ENCODE results near the gene HIBCH.
"Not testable (repeated sequence)": the region's sequence is repeated elsewhere in the genome, so short reads cannot be mapped to it uniquely, and the experiment has no call there.

Gene HIBCH

GRCh38 chr2:190304404-190304803, 15.2 kb downstream of the HIBCH start:
- no peak for DNase-seq (ENCODE audit: low spot score)

- no peak for DNase-seq (ENCODE audit: low spot score)
Measured at GRCh38 chr2:190303647-190304046, 16.0 kb downstream of the HIBCH start.

DNA sequence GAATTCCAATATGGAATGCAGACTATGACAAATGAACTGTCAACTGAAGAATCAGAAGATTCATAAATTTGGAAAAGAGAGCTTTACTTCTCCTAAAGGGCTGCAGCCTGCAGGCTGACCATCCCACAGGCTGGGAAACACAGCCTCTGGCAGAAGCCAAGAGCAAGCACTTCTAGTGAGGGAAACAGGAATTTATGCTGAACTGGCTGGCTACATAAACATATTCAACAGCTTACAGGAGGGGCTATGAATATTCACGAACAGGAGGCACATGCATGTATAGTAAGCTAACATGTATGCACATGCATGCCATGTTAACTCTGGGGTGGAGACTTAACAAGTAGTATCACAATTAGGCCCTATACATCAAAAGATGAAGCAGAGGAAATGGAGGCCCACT, 17.6 kb downstream of the HIBCH start:
- DNase-seq (ENCODE audit: low spot score), result no peak

- DNase-seq (ENCODE audit: low spot score), result no peak
Measured at GRCh38 chr2:190301032-190301431, 18.6 kb downstream of the HIBCH start.

- DNase-seq (ENCODE audit: low spot score), result not testable (repeated sequence)
Measured at GRCh38 chr2:190297880-190298279, 21.7 kb downstream of the HIBCH start.

- DNase-seq (ENCODE audit: low spot score), result peak; percentile 27
Measured at GRCh38 chr2:190283783-190284182, 35.8 kb downstream of the HIBCH start.

DNA sequence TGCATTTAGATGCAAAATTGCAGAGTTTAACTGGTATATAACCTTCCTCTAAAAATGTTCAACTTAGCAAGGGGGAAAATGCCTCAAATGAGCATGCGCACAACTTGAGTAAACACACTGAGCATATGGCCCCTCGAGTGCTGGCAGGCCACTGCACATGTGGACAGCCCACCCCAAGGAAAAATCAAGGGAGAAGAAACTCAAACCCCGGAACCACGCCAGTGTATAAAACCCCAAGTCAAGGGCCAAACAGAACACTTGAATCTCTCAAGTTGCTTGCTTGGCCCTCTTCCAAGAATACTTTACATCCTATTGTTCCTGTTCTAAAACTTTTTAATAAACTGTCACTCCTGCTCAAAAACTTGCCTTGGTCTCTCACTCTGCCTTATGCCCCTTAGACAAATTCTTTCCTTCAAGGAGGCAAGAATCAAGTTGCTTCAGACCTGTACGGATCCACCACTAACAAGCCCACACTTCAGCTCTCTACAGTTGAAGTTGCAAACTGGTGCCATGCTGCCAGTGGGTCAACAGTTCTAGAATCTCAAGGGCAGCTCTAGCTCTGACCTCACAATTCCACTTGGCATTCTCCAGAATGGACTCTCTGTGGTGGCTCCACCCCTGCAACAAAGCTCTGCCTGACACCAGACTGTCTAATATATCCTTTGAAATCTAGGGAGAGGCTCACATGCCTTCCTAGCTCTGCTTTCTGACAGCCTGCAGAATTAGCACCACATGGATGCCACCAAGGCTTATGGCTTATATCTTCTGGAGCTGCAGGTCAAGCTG, 38.9 kb downstream of the HIBCH start:
- DNase-seq (ENCODE audit: low spot score), result no peak

DNA sequence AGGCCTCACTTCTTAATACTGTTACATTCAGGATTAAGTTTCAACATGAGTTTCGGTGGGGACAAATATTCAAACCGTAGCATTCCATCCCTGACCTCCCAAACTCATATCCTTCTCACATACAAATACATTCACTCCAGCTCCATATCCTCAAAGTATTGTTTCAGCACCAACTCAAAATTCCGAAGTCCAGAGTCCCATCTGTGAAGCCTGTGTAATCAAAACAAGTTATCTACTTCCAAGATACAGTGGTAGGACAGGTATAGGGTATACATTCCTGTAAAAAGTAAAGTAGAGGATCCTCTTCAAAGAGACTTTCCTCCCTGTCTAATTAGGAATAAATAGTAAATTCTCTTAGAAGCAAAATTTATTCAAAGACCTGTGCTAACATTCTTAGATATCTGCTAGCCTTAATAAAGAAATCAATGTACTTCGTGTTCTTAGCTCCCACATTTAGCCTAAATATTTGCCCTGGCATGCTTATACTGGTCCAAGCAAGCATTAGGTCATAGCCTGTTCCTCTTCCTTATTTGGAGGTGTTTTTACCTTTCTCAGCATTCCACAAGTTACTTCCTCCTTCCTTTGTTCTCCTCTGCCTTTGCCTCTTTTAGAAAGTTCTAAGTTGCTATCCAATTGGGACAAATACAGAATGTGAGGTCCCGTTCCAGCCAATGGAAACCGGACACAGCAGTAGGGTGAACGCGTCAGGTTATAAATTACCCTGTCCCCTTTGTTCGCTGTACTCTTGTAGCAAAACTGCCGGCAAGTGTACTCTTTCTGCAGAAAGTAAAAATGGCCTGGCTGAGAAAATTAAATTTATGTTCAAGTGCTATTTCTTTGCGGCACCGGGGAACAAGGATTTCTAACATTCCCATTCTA, 40.1 kb downstream of the HIBCH start:
- DNase-seq (ENCODE audit: low spot score), result not testable (repeated sequence)

DNA sequence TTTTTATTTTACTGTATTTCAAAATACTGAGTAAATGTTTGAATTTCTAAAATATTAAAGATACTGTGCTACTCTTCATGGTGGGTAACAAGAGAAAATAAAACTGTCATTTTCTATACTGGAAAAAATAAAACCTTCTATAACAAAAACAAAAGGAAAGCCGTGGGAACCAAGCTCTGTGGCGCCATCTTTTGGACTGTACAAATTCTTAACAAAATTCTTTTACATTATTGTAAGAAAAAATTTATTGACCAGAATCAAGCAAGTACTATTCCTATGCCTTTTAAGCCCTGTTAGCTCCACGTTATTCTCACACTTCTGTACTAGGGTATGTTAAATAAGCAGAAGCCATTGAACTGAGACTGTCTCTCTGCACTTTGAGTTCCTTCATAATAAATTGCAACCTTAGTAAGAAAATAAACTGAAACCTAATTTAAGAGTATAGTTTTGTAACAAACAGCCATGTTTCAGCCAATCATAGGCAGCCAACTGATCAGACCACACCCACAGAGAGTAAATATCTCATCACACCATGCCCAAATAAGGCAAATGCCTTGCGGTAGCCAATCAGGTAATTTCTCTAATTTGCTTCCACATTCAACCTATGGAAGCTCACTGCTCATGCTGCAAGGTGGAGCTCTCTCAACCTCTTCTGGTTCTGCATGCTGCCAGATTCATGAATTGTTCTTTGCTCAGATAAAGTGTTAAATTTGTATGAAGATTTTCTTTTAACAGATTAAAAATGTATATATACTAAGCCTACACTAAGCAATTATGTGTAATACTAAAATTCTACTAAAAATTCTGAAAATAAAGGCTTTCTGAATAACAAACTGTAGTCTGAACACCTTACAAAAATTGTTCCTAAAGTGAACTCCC, 42.2 kb downstream of the HIBCH start:
- DNase-seq (ENCODE audit: low spot score), result peak; percentile 22

DNA sequence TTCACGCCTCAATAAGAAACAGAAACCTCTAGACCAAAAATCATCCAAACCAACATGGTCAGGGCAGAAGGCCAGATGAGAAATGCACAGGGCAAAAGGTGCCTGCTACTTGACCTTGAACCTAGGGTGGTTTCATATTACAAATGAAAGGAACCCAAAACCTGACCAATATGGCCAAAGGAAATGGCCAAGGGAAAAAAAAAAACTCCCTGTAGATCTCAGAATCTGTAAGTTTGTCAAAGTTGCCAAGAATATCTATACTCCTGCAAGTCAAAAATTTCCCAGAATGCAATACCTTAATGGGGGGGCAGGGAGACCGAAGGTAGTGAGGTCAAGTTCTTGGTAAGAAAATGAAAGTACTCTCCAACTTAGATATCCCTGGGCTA, 47.2 kb downstream of the HIBCH start:
- no peak for DNase-seq (ENCODE audit: low spot score)

DNA sequence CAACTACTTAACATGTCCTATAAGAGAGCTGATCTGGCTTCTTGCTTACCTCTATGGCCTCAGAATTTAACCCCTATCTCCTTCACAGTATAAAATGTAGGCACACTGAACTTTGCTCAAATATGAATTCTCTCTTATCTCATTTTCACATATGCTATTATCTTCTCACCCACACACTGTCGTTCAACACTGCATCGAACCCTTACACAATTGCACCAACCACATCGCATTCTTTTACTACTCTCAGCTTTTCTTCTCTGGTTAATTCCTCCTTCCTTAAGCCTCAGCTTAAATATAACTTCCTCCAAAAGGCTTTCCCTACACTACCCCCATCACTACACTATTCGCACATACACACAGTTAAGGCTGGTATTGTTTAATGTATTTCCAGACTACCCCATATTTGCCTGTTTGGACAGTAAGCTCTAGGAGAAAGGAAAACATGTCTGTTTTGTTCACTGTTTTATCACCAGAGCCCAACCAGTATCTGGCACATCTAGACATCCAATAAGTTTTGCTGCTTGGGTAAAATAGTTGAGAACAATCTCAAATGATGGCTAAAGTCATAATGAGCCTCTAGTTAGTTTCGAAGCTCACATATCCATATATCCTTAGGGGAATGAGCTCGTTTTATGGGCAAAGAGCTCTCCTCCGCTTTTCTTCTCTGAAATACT, 47.7 kb downstream of the HIBCH start:
- DNase-seq (ENCODE audit: low spot score), result no peak

GRCh38 chr2:190270298-190270697, 49.3 kb downstream of the HIBCH start:
- no peak for DNase-seq (ENCODE audit: low spot score)

DNA sequence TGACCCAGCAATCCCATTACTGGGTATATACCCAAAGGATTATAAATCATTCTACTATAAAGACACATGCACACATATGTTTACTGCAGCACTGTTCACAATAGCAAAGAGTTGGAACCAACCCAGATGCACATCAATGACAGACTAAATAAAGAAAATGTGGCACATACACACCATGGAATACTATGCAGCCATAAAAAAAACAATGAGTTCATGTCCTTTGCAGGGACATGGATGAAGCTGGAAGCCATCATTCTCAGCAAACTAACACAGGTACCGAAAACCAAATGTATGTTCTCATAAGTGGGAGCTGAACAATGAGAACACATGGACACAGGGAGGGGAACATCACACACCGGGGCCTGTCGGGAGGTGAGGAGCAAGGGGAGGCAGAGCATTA, 49.9 kb downstream of the HIBCH start:
- not testable (repeated sequence) for DNase-seq (ENCODE audit: low spot score)

DNA sequence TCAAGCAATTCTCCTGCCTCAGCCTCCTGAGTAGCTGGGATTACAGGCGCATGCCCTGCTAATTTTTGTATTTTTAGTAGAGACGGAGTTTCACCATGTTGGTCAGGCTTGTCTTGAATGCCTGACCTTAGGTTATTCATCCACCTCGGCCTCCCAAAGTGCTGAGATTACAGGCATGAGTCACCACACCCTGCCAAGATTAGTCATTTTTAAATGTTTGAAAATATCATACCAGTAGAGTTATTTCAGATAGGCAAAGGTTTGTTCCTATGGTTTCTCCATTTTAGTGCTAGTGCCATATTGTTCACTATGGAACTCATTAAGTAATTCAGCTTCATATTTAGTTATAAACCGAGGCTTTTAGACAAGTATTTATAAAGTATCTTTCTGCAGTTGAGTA, 52.3 kb downstream of the HIBCH start:
- peak; percentile 13 for DNase-seq (ENCODE audit: low spot score)

- DNase-seq (ENCODE audit: low spot score), result no peak
Measured at GRCh38 chr2:190266314-190266713, 53.3 kb downstream of the HIBCH start.

DNA sequence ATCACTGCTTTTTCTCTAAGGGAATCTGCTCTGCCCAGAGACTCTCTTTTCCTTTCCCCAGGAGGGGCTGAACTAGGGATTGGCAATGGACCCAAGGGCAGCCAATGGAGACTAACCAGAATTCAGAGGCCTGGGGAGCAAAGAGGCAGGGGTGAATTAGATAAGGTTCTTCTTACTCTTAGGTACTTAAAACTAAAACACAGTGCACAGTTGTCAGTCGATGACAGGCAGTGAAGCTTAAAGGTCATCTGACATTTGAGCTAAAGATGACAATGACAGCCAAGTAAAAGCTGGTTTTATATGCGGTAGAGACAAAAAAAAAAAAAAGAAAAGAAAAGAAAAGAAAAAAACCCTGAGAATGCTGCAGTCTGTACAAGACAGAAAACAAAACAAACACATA, 57.8 kb downstream of the HIBCH start:
- DNase-seq (ENCODE audit: low spot score), result no peak

GRCh38 chr2:190256087-190256486, 63.5 kb downstream of the HIBCH start:
- no peak for DNase-seq (ENCODE audit: low spot score)

DNA sequence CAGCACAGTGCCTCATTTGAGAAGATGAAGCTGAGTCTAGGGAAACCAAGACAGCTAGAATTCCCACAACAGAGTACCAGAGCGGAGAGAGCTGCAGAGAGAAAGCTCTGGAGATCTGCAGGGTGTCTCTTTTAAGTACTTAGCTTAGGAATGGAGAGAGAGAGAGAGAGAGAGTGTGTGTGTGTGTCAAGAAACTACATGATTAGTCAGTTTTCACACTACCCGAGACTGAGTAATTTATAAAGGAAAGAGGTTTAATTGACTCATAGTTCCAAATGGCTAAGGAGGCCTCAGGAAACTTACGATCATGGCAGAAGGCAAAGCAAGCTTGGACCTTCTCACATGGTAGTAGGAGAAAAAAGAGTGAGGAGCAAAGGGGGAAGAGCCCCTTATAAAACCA, 64.0 kb downstream of the HIBCH start:
- no peak for DNase-seq (ENCODE audit: low spot score)

- no peak for DNase-seq (ENCODE audit: low spot score)
Measured at GRCh38 chr2:190254063-190254850, 65.4 kb downstream of the HIBCH start.

DNA sequence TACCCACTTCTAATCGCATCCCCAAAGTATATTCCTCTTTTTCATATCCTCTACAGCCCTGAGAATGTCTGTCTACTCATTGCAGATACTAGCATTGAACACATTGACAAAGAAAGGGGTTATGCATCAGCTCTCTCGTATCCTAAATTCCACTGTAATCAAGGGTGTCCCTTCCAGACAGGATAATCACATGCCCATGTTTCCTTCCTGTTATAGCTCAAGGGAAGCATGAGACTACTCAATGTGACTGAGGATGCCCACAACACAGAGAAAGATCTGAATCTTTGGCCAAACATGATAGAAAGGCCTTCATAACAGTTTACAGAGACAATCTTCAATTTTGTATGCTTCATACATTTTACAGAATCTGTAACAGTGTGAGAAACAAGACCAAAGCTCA, 69.2 kb downstream of the HIBCH start:
- DNase-seq (ENCODE audit: low spot score), result no peak

DNA sequence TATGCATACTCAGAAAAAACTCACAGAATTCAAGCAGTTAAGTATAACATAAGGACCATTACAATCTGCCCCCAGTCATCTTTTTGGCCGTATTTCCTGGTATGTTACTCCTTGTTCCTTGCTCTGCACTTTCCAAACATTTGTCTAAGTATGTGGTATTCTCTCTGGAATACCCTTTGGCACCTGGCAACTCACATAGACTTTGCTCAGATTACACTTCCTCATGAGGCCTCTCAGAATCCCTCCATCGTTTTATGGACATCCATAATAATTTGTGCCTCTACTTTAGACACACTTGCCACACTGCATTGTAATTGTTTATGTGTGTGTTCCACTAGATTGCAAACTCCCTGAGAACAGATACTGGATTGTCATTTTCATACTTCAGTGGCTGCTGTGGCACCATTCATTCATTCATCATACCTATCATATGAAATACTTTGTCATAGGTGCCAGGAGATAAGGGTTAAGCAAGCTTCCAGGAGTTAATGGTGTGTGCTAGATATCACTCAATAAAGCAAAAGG, 84.0 kb downstream of the HIBCH start:
- no peak for DNase-seq (ENCODE audit: low spot score)
